ENCODE results near the gene NCAPD3. TPM values are rescaled to one million over a fixed set of nuclear protein-coding genes. Genes with fewer than 3 reads are reported as not detected.
A peak's percentile ranks its signal among the peaks of the same experiment; 100 is the strongest.

The NCAPD3 gene
- total RNA-seq, 1 experiment from 2014 or later: 52.2 TPM

GRCh38 chr11:134267461-134267860 is 43.7 kb upstream of the NCAPD3 start:
- H2BK12ac ChIP-seq (ENCODE audit: insufficient read length, low read depth, low read length): no peak overlapping the region
- no peaks in the 10 kb centered on the region for H3K9me3 ChIP-seq (ENCODE audit: control insufficient read depth, low read depth, low read length)
- H3K23me2 ChIP-seq (ENCODE audit: insufficient read length, low read depth, low read length, poor library complexity, severe bottlenecking): no peaks in the 10 kb centered on the region
- peaks cover 47 to 50% of the 10 kb centered on the region in 2 experiments for H3K4me1 Mint-ChIP-seq
- H2BK5ac ChIP-seq (ENCODE audit: insufficient read length, low read length): no peak overlapping the region
- no peaks in the 10 kb centered on the region for H3K9me3 Mint-ChIP-seq
- no peak overlapping the region for H2BK15ac ChIP-seq (ENCODE audit: low read depth, low read length)
- H4K5ac ChIP-seq (ENCODE audit: insufficient read length, low read depth, low read length): no peak overlapping the region
- WGBS (ENCODE audit: extremely low coverage, insufficient read length, low lambda C conversion rate): no CpG with 5 or more reads among the region's 5 CpGs
- no peak overlapping the region for H2BK120ac ChIP-seq (ENCODE audit: low read depth, low read length, poor library complexity, severe bottlenecking)
- no peak for TF ChIP-seq CTCF (conservative IDR thresholded peaks at IDR 0.05)
- no peak overlapping the region for H3K4me2 ChIP-seq (ENCODE audit: insufficient read depth, insufficient read length, low read length)
- H3K4ac ChIP-seq (ENCODE audit: low read depth, low read length): no peak overlapping the region
- H3K4me3 Mint-ChIP-seq: no peak overlapping the region
- no peak overlapping the region for H4K91ac ChIP-seq (ENCODE audit: insufficient read length, low read depth, low read length)
- H3K36me3 Mint-ChIP-seq (ENCODE audit: insufficient read depth in 1 of 3, low read depth in 3 of 3): peaks cover 1 to 26% (median 19%) of the 10 kb centered on the region in 3 experiments; a peak in 5 of 7 replicates
- no peaks in the 10 kb centered on the region for H3K79me1 ChIP-seq (ENCODE audit: insufficient read depth, low read depth, low read length, poor library complexity, severe bottlenecking)
- no peak overlapping the region for H3K18ac ChIP-seq (ENCODE audit: insufficient read length, low read depth, low read length)
- H2AFZ ChIP-seq (ENCODE audit: low read length): no peak overlapping the region
- H3K56ac ChIP-seq (ENCODE audit: insufficient read length, low read depth, low read length): no peak overlapping the region
- no peak overlapping the region for H4K8ac ChIP-seq (replicated peaks; ENCODE audit: insufficient read length, low read depth, low read length)
- no peaks in the 10 kb centered on the region for H3K27me3 Mint-ChIP-seq (ENCODE audit: low read depth)
- H3K4me1 ChIP-seq (ENCODE audit: insufficient read depth, low read length): peaks cover 24% of the 10 kb centered on the region
- DNase-seq: no peak
- H3K14ac ChIP-seq (ENCODE audit: insufficient read depth, low read length): no peak overlapping the region
- H3K9ac ChIP-seq (ENCODE audit: extremely low read depth, insufficient read length, low read length): no peak overlapping the region
- H3K27ac Mint-ChIP-seq: peak overlapping the region in 1 of 3 experiments; percentile 18; a peak in 1 of 7 replicates
- no peak overlapping the region for H2AK5ac ChIP-seq (ENCODE audit: insufficient read length, low read length)
- H4K20me1 ChIP-seq (ENCODE audit: control insufficient read depth, insufficient read depth, insufficient read length): no peaks in the 10 kb centered on the region
- no peak overlapping the region for H2BK20ac ChIP-seq (ENCODE audit: low read depth, low read length, poor library complexity, severe bottlenecking)
- no peak overlapping the region for H3K27ac ChIP-seq (ENCODE audit: insufficient read length, low read depth, low read length)
- peaks cover 5% of the 10 kb centered on the region; the same call in 1 of the 2 replicates for H3K79me2 ChIP-seq (ENCODE audit: insufficient read depth, low read length)
- H3K23ac ChIP-seq (ENCODE audit: insufficient read length, low read depth, low read length): no peak overlapping the region
- no peak overlapping the region for H3T11ph ChIP-seq (ENCODE audit: low read length)
- no peaks in the 10 kb centered on the region for H3K27me3 ChIP-seq (ENCODE audit: insufficient read depth, low read length)
